NCI-H128 (cell line): Measurements from ENCODE around the gene GOSR1.
"Not testable (repeated sequence)": the region's sequence is repeated elsewhere in the genome, so short reads cannot be mapped to it uniquely, and the experiment has no call there.

Experiments used
- DNase-seq: peaks from one replicate; lab custom pipeline; 2025; ENCODE audit not compliant: unreplicated experiment; lab: John Stamatoyannopoulos, UW

The GOSR1 gene

DNA sequence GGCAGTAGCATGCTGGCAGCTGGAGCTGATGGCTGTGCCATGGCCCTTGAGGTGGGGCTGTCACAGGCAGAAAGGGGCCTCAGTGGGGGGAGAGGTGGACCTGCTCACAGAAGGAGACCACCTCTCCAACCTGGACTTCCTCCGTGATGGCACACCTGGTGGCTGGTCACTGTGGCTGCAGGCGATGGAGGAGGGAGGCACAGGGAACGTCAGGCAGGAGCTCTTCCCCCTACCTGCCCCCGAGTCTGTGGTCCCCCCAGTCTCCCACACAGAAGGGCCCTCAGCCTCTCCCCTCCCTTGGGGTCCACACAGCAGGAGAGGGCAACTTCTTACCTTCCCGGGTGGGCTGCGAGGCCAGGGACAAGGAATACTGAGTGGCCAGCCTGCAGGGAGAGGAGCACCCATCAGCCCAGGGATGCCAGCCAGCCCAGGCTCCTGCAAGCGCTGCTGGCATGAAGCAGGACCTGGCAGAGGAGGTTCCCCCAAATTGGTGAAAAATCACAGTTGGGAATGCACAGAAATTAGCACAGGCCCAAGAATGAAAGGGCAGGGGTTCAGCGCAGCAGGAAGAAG is 96.5 kb downstream of the GOSR1 start:
- no peak for DNase-seq

DNA sequence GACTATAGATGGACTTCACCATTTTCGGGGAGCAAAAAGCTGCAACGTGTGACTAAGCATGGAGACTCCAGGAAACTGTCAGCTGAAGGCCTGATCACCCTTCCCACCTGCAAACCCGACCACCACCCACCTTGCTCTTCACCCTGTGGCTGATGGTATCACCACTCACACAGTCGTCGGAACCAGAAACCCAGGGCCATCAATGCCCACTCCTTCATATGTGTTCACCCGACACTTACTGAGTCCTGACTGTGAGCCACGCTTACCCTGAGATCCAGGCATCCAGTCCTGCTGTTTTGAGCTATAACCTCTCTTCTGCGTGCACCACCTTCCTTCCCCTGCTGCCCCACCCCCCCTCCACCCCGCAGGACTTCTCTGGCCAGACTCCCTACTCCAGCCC is 97.1 kb downstream of the GOSR1 start:
- not testable (repeated sequence) for DNase-seq

DNA sequence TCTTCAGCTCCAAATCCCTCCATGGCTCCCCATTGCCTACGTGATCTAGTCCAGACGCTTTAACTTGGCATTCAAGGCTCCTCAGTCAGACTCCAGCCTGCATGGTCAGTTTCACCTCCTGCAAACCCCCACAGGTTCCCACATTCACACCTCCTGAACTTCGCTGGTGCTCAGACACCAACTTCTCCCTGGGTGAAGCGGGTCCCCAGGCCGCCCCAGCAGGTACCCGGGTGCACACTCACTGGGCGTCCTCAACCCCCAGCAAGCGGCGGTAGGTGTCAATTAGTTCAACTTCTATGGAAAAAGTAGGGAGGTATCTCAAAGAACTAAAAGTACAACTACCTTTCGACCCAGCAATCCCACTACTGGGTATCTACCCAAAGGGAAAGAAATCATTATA is 97.6 kb downstream of the GOSR1 start:
- not testable (repeated sequence) for DNase-seq

DNA sequence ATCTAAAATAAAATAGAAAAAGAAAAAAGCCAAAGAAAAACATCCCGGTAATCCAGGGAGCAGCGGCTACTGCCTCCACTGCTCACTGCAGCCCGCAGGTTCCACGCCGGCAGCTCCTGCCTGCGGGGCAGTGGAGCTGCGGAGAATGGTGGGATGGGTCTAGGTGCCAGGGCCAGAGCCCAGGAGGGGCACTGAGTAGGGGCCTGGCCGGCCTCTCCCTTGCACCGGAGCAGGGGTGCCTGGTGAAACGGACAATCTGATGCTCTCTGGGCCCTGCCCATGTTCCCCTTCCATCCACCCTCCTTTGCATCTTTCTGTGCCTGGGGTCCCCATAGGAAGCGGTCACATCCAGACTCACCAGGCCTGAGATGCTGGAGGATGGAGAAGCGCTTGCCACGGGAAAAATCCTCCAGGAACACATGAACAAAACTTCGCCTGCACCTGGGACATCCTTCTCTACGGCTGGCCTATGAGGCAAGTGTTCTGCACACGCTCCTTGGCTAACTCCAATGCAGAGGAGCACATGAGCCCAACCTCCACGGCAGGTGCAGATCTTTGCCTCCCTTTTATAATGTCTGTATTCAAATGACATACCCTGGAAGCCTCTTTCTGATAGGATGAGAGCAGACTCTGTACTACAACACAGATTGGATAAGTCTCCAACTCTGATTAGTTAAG is 98.6 kb downstream of the GOSR1 start:
- DNase-seq = not testable (repeated sequence)

DNA sequence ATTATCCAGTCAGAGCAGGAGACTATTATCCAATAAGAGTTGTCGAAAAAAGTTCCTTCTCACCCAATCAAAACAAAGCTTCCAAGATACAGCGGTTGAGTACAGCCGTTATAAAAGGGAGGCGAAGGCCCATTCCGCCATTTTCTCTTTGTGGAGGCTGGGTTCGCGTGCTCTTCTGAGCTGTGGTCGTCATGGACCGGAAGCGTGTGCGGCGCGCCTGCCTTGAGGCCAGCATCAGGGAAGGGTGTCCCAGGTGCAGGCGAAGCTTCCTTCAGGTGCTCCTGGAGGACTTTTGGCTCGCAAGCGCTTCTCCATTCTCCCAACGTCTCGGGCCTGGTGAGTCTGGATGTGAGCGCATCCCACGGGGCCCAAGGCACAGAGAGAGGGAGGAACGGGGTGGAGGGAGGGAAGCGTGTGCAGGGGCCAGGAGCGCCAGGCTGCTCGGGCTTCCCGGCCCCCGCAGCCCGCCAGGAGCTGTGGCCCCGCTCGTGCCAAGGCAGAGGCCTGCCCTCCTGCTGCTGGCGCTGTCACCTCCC is 99.2 kb downstream of the GOSR1 start:
- DNase-seq = no peak
